Testis (tissue), 2 donors: ENCODE data around the gene TMA7.
"Not testable (repeated sequence)": the region's sequence is repeated elsewhere in the genome, so short reads cannot be mapped to it uniquely, and the experiment has no call there.

Experiments
- POLR2A ChIP-seq: fragments of 450-650 bp; IDR thresholded peaks from one replicate; pipeline ENCODE4 v1.6.1; 2017; ENCODE audit warnings: antibody characterized with exemption, mild to moderate bottlenecking, moderate library complexity
- TF ChIP-seq, protein P1 (sequence below), 3 experiments: fragments of 450-650 bp in 2 of 3; fragments of 200-600 bp in 1 of 3; sonication (generic) in 1 of 3; IDR thresholded peaks; one replicate each; pipeline ENCODE4 v1.5.1; 2016 to 2019; ENCODE audit warnings: antibody characterized with exemption in 3 of 3, mild to moderate bottlenecking in 2 of 3, moderate library complexity in 1 of 3

DNA sequence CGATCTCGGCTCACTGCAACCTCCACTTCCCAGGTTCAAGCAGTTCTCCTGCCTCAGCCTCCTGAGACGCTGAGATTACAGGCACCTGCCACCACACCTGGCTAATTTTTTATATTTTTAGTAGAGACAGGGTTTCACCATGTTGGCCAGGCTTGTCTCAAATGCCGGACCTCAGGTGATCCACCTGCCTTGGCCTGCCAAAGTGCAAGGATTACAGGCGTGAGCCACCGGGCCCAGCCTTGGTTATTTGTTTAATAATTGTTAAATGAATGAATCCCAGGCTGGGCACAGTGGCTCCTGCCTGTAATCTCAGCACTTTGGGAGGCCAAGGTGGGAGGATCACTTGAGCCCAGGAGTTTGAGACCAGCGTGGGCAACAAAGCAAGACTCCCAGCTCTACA, 21.7 kb downstream of the TMA7 start:
- TF ChIP-seq, protein P1, sequence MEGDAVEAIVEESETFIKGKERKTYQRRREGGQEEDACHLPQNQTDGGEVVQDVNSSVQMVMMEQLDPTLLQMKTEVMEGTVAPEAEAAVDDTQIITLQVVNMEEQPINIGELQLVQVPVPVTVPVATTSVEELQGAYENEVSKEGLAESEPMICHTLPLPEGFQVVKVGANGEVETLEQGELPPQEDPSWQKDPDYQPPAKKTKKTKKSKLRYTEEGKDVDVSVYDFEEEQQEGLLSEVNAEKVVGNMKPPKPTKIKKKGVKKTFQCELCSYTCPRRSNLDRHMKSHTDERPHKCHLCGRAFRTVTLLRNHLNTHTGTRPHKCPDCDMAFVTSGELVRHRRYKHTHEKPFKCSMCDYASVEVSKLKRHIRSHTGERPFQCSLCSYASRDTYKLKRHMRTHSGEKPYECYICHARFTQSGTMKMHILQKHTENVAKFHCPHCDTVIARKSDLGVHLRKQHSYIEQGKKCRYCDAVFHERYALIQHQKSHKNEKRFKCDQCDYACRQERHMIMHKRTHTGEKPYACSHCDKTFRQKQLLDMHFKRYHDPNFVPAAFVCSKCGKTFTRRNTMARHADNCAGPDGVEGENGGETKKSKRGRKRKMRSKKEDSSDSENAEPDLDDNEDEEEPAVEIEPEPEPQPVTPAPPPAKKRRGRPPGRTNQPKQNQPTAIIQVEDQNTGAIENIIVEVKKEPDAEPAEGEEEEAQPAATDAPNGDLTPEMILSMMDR (IDR thresholded peaks at IDR 0.05): not testable (repeated sequence)
- TF ChIP-seq POLR2A: not testable (repeated sequence)
